GM18867 (cell line): ENCODE results near the gene ANKRA2.

Source experiments
- ATAC-seq: cut with Tn5 transposase; IDR thresholded peaks from one replicate; pipeline ENCODE4 v1.9.1; 2021; ENCODE audit warnings: mild to moderate bottlenecking, moderate library complexity; ENCODE audit not compliant: unreplicated experiment

Gene ANKRA2

DNA sequence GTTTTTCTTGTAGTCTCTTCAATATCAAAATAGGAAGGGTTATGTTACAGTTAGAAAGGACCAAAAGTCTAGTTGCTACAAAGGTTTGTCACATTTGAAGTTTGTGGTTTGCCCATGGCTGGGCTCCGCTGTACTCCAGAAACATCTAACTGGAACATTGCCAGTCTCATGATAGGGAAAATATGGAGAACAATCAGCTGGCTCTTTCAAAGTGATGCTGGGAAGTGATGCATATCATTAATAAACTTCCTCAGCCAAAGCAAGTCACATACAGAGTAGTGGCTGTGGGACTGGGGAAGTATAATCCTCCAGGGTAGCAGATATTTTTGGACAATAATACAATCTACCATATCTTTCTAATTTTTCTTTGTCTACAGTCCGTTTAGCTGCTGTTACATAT lies 58.4 kb downstream of the ANKRA2 start:
- ATAC-seq: no peak

DNA sequence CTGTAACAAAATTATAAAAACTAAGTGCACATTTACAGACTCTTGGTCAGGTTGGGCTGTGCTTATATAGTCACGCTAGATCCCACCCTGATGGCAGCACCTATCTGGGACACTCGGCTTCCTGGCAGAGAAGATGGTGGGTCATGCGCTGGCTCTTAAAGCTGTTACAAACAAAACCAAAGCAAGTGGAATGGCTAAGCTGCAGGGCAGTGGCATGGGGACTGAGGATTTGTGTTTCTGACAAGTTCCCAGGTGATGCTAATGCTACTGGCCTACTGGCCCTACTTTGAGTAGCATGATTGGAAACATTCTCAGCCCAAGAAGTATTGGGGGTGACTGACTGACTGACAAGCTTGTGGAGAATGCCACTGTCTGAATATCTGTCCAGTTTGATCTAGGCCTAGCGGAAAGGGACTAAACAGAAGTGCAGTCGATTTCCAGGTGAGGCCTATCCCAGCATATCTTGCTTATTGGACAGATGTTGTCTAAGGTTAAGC lies 58.9 kb downstream of the ANKRA2 start:
- ATAC-seq: no peak
